ENCODE results near the gene IQCM. TPM values are rescaled to one million over a fixed set of nuclear protein-coding genes. Genes with fewer than 3 reads are reported as not detected.

Gene IQCM
- polyA plus RNA-seq, 3 donors = not detected

GRCh38 chr4:149306537-149306936 is 509.1 kb downstream of the IQCM start:
- H2AFZ ChIP-seq (ENCODE audit: insufficient read depth, low read depth, low read length, poor library complexity, severe bottlenecking) = no peak overlapping the region
- H4K20me1 ChIP-seq (ENCODE audit: insufficient read depth, low read length) = no peaks in the 10 kb centered on the region
- Mint-ChIP-seq H3K9me3 (peaks cover 0 to 9% (median 3%) of the 10 kb centered on the region in 7 donors), H3K4me3 (no peak overlapping the region), H3K4me1 (no peaks in the 10 kb centered on the region), H3K27me3 (ENCODE audit: low read depth in 3 of 3) (no peaks in the 10 kb centered on the region), H3K36me3 (no peaks in the 10 kb centered on the region), H3K27ac (no peak overlapping the region)
- H3K9me3 ChIP-seq (replicated peaks in 1 of 2; ENCODE audit: control insufficient read depth in 1 of 2, insufficient read depth in 1 of 2, low read length in 2 of 2) = peaks cover 3 to 8% of the 10 kb centered on the region in 2 donors
- no peak overlapping the region for H3K4me2 ChIP-seq (replicated peaks; ENCODE audit: extremely low read depth, low read length, poor library complexity, severe bottlenecking)
- no peaks in the 10 kb centered on the region for H3K4me1 ChIP-seq (ENCODE audit: control insufficient read depth in 1 of 2, insufficient read depth in 2 of 2, low read length in 2 of 2)
- no peaks in the 10 kb centered on the region for H3K79me2 ChIP-seq (ENCODE audit: insufficient read depth, low read length)
- no peaks in the 10 kb centered on the region for H3K36me3 ChIP-seq (replicated peaks in 1 of 2; ENCODE audit: control insufficient read depth in 1 of 2, insufficient read depth in 2 of 2, low read length in 2 of 2)
- H3K27ac ChIP-seq (ENCODE audit: low read depth in 1 of 2, low read length in 2 of 2) = no peak overlapping the region
- H3K9ac ChIP-seq (ENCODE audit: insufficient read depth, low read length, poor library complexity, severe bottlenecking) = no peak overlapping the region
- no peak for DNase-seq
- H3K4me3 ChIP-seq (replicated peaks in 1 of 3; ENCODE audit: low read depth in 2 of 3, low read length in 3 of 3) = no peak overlapping the region
- intact Hi-C loops (cut with micrococcal nuclease) = no loop called here
- TF ChIP-seq CTCF (IDR thresholded peaks at IDR 0.05) = no peak
- no peaks in the 10 kb centered on the region for H3K27me3 ChIP-seq (ENCODE audit: control insufficient read depth in 2 of 2, insufficient read depth in 2 of 2, low read length in 2 of 2)

Data from CD14-positive monocyte (primary cell).